ENCODE measurements around the gene GNAI2.
A peak's percentile ranks its signal among the peaks of the same experiment; 100 is the strongest.
"Not testable (repeated sequence)": the region's sequence is repeated elsewhere in the genome, so short reads cannot be mapped to it uniquely, and the experiment has no call there.

Gene GNAI2

GRCh38 chr3:50203113-50203808 is 32.7 kb upstream of the GNAI2 start:
- intact Hi-C loops (cut with DNase I): no loop called here
- no peak for DNase-seq

- no peak for DNase-seq
Measured at GRCh38 chr3:50203809-50204803, 31.9 kb upstream of the GNAI2 start.

GRCh38 chr3:50204804-50205412 is 31.1 kb upstream of the GNAI2 start, which contains the start of gene SLC38A3:
TSS of gene SLC38A3 (plus strand) at chr3:50205271. CDS start at chr3:50214200, 8,929 bp downstream.
- intact Hi-C loops (cut with DNase I): no loop called here
- DNase-seq: peak in 36 of 42 donors; percentile 23 to 76 (median 56)

More at GRCh38 chr3:50203809-50204803, 31.9 kb upstream of the GNAI2 start:
- intact Hi-C loops (cut with DNase I): no loop called here

GRCh38 chr3:50205413-50206276 is 30.4 kb upstream of the GNAI2 start:
- intact Hi-C loops (cut with DNase I): no loop called here
- DNase-seq: peak in 31 of 42 donors; percentile 29 to 73 (median 49)

- DNase-seq: no peak
- intact Hi-C loops (cut with DNase I): no loop called here
Measured at GRCh38 chr3:50207359-50208042, 28.5 kb upstream of the GNAI2 start.

GRCh38 chr3:50208677-50209344 is 27.2 kb upstream of the GNAI2 start:
- intact Hi-C loops (cut with DNase I): no loop called here
- DNase-seq: no peak

- intact Hi-C loops (cut with DNase I): no loop called here
- no peak for DNase-seq
Measured at GRCh38 chr3:50210176-50210509, 25.9 kb upstream of the GNAI2 start.

- DNase-seq: no peak
- intact Hi-C loops (cut with DNase I): no loop called here
Measured at GRCh38 chr3:50210510-50211367, 25.3 kb upstream of the GNAI2 start.

GRCh38 chr3:50211368-50211717 is 24.7 kb upstream of the GNAI2 start:
- intact Hi-C loops (cut with DNase I); DNase-seq: not testable (repeated sequence)

- peak in 4 of 42 donors; percentile 24 to 56 (median 38) for DNase-seq
- intact Hi-C loops (cut with DNase I): no loop called here
Measured at GRCh38 chr3:50211930-50212329, 24.1 kb upstream of the GNAI2 start.

- DNase-seq: no peak
- intact Hi-C loops (cut with DNase I): no loop called here
Measured at GRCh38 chr3:50212502-50212901, 23.5 kb upstream of the GNAI2 start.

GRCh38 chr3:50212971-50213370 is 23.0 kb upstream of the GNAI2 start:
- intact Hi-C loops (cut with DNase I): no loop called here
- DNase-seq: peak in 6 of 42 donors; percentile 24 to 50 (median 30)

GRCh38 chr3:50213373-50213772 is 22.6 kb upstream of the GNAI2 start:
- DNase-seq: peak; percentile 78 to 96 (median 90)
- intact Hi-C loops (cut with DNase I): no loop called here

GRCh38 chr3:50214824-50215223 is 21.2 kb upstream of the GNAI2 start:
- intact Hi-C loops (cut with DNase I): no loop called here
- DNase-seq: no peak

GRCh38 chr3:50215529-50215928 is 20.5 kb upstream of the GNAI2 start:
- intact Hi-C loops (cut with DNase I): no loop called here
- DNase-seq: no peak

- intact Hi-C loops (cut with DNase I): no loop called here
- no peak for DNase-seq
Measured at GRCh38 chr3:50217681-50218080, 18.3 kb upstream of the GNAI2 start.

- intact Hi-C loops (cut with DNase I): no loop called here
- DNase-seq: no peak
Measured at GRCh38 chr3:50218448-50218847, 17.6 kb upstream of the GNAI2 start.

Data from head of caudate nucleus (tissue), 42 donors.